ENCODE data around the gene PEX3. TPM values are rescaled to one million over a fixed set of nuclear protein-coding genes. Genes with fewer than 3 reads are reported as not detected.

The PEX3 gene
- total RNA-seq, 1 donor = 19.2 TPM

DNA sequence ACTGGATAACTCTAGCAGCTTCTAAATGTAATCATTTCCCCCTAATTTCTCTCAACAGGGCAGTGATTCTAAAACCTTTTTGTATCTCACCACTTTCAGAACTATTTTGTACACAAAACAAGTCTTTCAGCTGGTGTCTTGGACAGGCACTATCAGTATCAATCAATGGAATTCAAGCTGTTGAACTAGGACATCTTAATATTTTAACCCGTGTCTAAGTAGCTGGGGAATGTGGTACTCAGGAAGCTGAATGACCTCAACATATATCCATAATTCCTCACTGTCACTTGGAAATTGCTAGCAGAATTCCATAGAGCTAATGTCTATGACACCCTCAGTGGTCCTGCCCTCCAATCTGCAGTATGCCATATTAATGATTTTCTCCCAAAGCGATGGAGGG lies 24.6 kb upstream of the PEX3 start:
- no peaks in the 10 kb centered on the region for H3K36me3 ChIP-seq (ENCODE audit: insufficient read depth, low read length)
- H4K20me1 ChIP-seq (ENCODE audit: insufficient read depth, low read length) = no peaks in the 10 kb centered on the region
- no peak for DNase-seq (ENCODE audit: insufficient read length, low spot score, missing footprints)
- H3K4me1 ChIP-seq (ENCODE audit: insufficient read depth, low read length) = peaks cover 4% of the 10 kb centered on the region
- no peaks in the 10 kb centered on the region for H3K9me3 ChIP-seq (ENCODE audit: low read depth, low read length)
- H3K4me2 ChIP-seq (ENCODE audit: insufficient read depth, low read length) = no peak overlapping the region
- no peaks in the 10 kb centered on the region for H3K27me3 ChIP-seq (ENCODE audit: insufficient read depth, low read length)
- no peak overlapping the region for H2AFZ ChIP-seq (ENCODE audit: low read length)
- no peak overlapping the region for H3K4me3 ChIP-seq (ENCODE audit: insufficient read depth, low read length)
- no peaks in the 10 kb centered on the region for H3K79me2 ChIP-seq (ENCODE audit: insufficient read depth, low read length)
- no peak overlapping the region for H3K27ac ChIP-seq (ENCODE audit: low read depth, low read length)
- no peak for TF ChIP-seq CTCF (IDR thresholded peaks at IDR 0.05; ENCODE audit: extremely low read depth, low read depth, low read length)

DNA sequence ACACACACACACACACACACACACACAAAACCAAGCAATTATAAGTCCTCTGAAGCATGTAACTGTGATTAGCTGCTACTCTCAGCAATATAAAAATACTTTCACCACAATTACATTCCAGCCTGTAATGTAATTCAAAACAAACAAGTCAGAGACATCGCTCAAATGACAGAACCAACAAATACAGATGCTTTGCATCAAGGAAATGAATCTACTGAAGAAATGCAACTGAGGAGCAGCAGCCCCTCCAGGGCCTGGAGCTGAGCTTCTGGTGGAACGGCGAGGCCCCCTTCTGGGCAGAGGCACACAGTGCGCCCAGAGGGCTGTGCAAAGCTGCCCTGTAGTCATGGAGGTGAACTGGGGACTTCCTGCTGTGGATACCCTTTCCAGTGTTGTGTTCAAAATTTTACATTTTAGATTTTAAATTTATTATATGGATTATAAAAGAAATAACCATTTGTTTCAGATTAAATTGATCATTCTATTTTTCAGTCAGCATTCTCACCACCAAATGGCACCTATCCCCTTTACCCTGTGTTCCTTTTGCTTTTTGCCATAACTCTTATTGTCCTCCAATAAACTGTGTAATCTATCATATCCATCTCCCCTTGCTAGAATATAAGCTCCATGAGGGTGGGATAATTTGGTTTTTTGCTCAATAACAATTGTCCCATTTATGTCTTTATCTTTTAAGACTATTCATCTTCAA lies 23.3 kb upstream of the PEX3 start:
- Histone ChIP-seq H3K27me3 (ENCODE audit: insufficient read depth, low read length) (no peaks in the 10 kb centered on the region), H3K4me1 (ENCODE audit: insufficient read depth, low read length) (peaks cover 4% of the 10 kb centered on the region), H4K20me1 (ENCODE audit: insufficient read depth, low read length) (no peaks in the 10 kb centered on the region), H2AFZ (ENCODE audit: low read length) (no peak overlapping the region), H3K4me2 (ENCODE audit: insufficient read depth, low read length) (no peak overlapping the region), H3K79me2 (ENCODE audit: insufficient read depth, low read length) (no peaks in the 10 kb centered on the region), H3K9me3 (ENCODE audit: low read depth, low read length) (no peaks in the 10 kb centered on the region), H3K36me3 (ENCODE audit: insufficient read depth, low read length) (no peaks in the 10 kb centered on the region), H3K4me3 (ENCODE audit: insufficient read depth, low read length) (no peak overlapping the region), H3K27ac (ENCODE audit: low read depth, low read length) (no peak overlapping the region)
- TF ChIP-seq CTCF (IDR thresholded peaks at IDR 0.05; ENCODE audit: extremely low read depth, low read depth, low read length) = peak; percentile 100
- peak; percentile 89 for DNase-seq (ENCODE audit: insufficient read length, low spot score, missing footprints)

DNA sequence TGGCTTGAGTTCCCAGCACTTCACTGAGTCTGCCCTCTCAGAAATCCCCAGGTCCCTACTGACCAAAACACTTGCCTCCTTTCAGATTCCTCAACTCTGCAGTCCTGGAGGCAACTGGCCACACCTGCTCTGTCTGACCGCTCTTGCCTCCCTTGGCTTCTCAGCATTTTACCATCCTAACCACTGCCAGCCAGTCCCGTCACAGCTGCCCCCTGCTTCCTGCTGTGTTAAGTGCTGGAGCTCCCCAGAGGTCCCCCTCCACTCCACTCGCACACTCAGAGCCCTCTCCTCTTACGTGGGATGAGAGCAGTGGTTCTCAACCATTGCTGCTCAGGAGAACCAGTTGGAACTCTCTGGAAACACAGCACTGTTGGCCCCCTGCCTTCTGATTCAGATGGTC lies 20.6 kb upstream of the PEX3 start:
- Histone ChIP-seq H3K27me3 (ENCODE audit: insufficient read depth, low read length) (no peaks in the 10 kb centered on the region), H3K27ac (ENCODE audit: low read depth, low read length) (no peak overlapping the region), H3K4me1 (ENCODE audit: insufficient read depth, low read length) (peaks cover 4% of the 10 kb centered on the region), H3K4me3 (ENCODE audit: insufficient read depth, low read length) (no peak overlapping the region), H3K4me2 (ENCODE audit: insufficient read depth, low read length) (no peak overlapping the region), H2AFZ (ENCODE audit: low read length) (no peak overlapping the region), H3K36me3 (ENCODE audit: insufficient read depth, low read length) (no peaks in the 10 kb centered on the region), H4K20me1 (ENCODE audit: insufficient read depth, low read length) (no peaks in the 10 kb centered on the region), H3K9me3 (ENCODE audit: low read depth, low read length) (no peaks in the 10 kb centered on the region), H3K79me2 (ENCODE audit: insufficient read depth, low read length) (no peaks in the 10 kb centered on the region)
- no peak for DNase-seq (ENCODE audit: insufficient read length, low spot score, missing footprints)
- no peak for TF ChIP-seq CTCF (IDR thresholded peaks at IDR 0.05; ENCODE audit: extremely low read depth, low read depth, low read length)

DNA sequence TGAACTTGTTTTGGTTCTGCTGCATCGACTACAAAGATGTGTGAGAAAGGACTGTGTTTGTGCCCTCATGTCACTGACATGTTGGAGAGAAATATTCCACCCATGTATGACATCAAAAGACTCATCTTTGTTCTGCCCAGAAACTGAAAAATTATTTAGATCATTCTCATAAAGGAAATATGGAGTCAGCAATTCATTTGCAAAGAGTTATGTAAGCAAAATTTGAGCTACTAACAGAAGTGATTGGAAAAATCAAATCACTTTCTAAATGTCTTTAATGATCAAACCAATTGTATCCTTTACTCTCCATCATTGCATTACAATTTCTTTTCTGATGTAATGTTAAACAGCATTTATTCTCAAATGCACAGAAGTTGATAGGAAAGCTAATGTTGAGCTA lies 19.4 kb upstream of the PEX3 start:
- Histone ChIP-seq H3K79me2 (ENCODE audit: insufficient read depth, low read length) (no peaks in the 10 kb centered on the region), H3K27ac (ENCODE audit: low read depth, low read length) (no peak overlapping the region), H3K9me3 (ENCODE audit: low read depth, low read length) (no peaks in the 10 kb centered on the region), H4K20me1 (ENCODE audit: insufficient read depth, low read length) (no peaks in the 10 kb centered on the region), H3K4me1 (ENCODE audit: insufficient read depth, low read length) (peaks cover 4% of the 10 kb centered on the region), H2AFZ (ENCODE audit: low read length) (no peak overlapping the region), H3K4me2 (ENCODE audit: insufficient read depth, low read length) (no peak overlapping the region), H3K4me3 (ENCODE audit: insufficient read depth, low read length) (no peak overlapping the region), H3K36me3 (ENCODE audit: insufficient read depth, low read length) (no peaks in the 10 kb centered on the region), H3K27me3 (ENCODE audit: insufficient read depth, low read length) (no peaks in the 10 kb centered on the region)
- no peak for DNase-seq (ENCODE audit: insufficient read length, low spot score, missing footprints)
- no peak for TF ChIP-seq CTCF (IDR thresholded peaks at IDR 0.05; ENCODE audit: extremely low read depth, low read depth, low read length)

Measured in osteoblast (primary cell).